ENCODE measurements around the gene ISG20L2. TPM values are rescaled to one million over a fixed set of nuclear protein-coding genes. Genes with fewer than 3 reads are reported as not detected.

The ISG20L2 gene
- total RNA-seq, 1 experiment from 2014 or later, result 30.8 TPM

- no peak for DNase-seq (ENCODE audit: low spot score)
Observed at GRCh38 chr1:156754219-156754618, 25.7 kb upstream of the ISG20L2 start.

DNA sequence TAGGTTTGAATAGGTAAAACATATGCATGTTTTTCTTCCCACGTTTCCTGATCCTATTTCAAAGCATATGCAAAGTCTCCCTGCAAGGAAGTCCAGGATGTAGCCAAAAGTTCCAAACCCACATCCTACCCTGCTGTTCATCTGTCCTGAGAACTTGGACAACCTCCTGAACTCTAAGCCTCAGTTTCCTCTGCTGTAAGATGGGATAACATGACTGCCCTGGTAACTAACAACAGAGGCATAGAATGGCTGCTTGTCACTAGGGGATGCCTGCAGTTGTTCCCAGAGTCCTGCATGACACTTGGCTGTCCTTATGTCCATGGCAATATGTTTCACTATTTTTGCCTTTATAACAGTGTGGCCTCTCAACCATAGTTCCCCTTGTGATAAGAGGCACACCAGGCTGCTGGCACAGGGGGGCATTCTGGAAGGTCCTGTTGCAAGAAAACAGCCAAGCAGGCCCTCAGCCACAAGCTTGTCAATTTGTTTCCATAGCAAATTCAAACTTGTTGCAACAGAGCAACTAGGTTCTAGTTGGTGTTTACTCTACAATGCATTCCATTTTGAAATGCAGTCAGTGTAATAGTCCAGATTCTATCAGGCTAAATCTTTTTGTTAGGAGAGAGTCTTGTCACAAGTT, 24.4 kb upstream of the ISG20L2 start:
- no peak for DNase-seq (ENCODE audit: low spot score)

- peak; percentile 96 for DNase-seq (ENCODE audit: low spot score)
Observed at GRCh38 chr1:156751757-156752481, 23.4 kb upstream of the ISG20L2 start.

- no peak for DNase-seq (ENCODE audit: low spot score)
Observed at GRCh38 chr1:156751451-156751756, 22.8 kb upstream of the ISG20L2 start, which contains the start of gene HDGF. TSS of gene HDGF (minus strand) at chr1:156751675. CDS start at chr1:156751429, 246 bp downstream.

DNA sequence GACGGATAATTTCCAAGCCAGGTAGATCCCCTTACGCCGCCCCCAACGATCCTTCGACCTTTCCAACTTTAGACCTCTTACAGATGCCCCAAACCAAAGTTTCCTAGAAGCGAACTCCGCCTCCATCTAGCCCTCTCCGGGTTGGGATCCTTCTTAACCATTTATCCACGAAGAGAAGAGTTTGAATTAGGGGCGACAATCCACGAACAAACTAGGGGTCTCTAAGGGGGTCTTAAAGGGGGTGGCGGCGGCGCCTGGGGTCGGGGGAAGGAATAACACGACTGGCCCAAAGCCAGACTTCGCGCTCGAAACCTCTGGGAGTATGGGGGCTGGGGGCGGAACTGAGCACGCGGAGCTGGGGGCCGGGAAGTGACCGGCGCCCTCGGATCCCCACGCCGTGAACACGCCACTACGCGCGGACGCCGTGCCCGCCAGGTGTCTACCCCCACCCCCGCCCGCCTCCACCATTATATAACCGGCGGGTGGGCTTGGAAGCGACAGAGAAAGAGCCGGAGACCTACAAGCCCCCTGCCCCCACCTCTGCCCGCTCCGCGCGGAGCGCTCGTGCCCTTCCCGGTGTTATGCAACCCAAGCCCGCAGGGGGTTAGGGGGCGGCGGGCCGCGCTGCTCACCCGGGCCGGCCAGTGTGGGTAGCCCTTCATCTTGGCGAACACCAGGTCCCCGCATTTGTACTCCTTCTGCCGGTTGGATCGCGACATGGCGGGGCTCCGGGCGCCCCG, 22.3 kb upstream of the ISG20L2 start:
- DNase-seq (ENCODE audit: low spot score), result no peak

- DNase-seq (ENCODE audit: low spot score), result peak; percentile 67
Observed at GRCh38 chr1:156750191-156750672, 21.7 kb upstream of the ISG20L2 start.

DNA sequence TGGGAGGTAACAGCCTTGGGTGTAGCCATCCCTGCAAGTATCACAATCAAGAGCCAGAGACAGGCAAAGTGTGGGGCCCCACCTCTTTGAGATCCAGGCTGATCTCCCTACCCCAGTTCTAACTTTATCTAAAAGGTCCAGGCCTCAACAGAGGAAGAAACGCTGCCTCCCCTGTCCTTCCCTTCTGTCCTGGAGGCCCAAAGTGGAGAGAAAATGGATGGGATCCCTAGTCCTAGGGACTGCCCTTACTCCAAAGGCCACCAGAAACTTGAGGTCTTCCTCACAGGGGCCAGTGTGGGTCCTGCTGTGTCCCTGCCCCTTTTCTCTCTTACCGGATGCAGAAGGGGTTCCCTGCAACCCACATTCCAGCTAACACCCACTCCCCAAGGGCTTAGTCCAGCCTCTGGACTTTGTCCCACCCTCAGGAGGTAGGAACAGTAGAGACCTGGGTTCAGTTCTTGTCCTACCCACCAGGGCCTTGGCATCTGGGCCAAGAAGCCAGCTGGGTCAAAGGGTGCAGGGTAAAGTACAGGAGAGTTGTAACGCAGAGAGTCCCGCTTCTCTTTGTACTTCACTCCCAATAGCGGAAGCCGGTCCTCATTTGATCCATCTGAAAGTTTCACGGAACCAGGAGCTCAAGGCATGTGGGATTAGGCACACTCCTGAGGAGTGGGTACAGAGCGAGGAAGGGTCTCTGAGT, 21.0 kb upstream of the ISG20L2 start:
- DNase-seq (ENCODE audit: low spot score), result peak; percentile 61

- peak; percentile 74 for DNase-seq (ENCODE audit: low spot score)
Observed at GRCh38 chr1:156748670-156749418, 20.3 kb upstream of the ISG20L2 start.

- DNase-seq (ENCODE audit: low spot score), result peak; percentile 41
Observed at GRCh38 chr1:156747742-156748669, 19.4 kb upstream of the ISG20L2 start.

- DNase-seq (ENCODE audit: low spot score), result peak; percentile 90
Observed at GRCh38 chr1:156746728-156747631, 18.4 kb upstream of the ISG20L2 start.

DNA sequence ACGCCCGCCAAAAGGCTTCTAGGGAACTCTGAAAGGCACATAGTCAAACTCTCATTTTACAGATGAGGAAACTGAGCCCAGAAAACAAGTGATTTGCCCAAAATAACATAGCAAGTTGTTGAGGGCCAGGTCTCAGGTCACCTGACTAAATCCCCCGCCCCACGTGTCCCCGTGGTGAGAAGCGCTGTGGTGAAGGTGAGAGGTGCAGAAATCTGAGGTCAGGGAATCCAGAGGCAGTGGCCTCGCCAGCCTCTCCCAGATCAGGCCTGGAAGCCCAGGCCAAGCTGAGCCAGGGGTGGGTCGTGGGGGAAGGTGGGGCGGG, 17.8 kb upstream of the ISG20L2 start:
- no peak for DNase-seq (ENCODE audit: low spot score)

DNA sequence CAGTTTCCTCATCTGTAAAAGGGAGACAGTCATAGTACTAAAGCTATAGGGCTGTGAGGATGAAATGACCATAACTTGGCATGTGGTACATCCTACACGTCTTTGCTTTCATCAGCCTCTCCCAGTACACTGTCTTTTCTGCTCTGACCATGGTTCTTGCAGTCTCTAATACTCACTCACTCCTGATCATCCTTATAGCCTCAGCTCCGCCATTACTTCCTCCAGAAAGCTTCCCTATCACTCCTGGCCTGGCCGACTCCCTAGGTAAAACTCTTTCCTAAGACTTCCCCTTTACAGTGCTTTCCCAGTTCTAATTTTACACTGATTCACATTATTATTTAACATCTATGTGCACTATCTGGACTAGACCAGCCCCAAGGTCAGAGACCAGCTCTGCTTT, 17.3 kb upstream of the ISG20L2 start:
- no peak for DNase-seq (ENCODE audit: low spot score)

DNA sequence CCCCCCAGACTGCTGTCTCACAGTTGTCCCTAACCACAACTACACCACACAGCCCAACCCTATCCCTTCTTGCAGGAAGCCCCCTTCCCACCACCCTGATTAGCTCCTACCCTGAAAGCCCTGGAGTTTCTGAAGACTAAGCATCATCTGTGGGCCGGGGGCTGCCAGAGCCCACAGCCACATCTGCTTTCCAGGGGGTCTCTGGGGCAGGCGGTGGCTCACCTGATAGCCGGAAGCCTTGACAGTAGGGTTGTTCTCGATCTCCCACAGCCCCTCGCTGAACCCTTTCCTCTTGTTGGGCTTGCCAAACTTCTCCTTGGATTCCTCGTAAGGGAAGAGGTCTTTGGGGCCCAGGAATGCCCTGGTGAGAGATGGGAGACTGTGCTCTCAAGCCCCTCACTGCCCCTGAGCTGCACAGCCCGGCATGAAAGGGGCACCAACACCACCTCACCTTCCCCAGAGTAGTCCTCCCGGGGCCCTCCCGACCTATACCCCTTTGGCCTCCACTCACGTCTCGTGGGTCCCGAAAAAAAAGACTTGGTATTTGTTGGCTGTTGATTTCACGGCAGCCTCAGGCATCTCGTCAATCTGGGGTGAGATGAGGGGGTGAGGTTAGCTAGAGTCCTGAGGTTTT, 16.3 kb upstream of the ISG20L2 start:
- no peak for DNase-seq (ENCODE audit: low spot score)

DNA sequence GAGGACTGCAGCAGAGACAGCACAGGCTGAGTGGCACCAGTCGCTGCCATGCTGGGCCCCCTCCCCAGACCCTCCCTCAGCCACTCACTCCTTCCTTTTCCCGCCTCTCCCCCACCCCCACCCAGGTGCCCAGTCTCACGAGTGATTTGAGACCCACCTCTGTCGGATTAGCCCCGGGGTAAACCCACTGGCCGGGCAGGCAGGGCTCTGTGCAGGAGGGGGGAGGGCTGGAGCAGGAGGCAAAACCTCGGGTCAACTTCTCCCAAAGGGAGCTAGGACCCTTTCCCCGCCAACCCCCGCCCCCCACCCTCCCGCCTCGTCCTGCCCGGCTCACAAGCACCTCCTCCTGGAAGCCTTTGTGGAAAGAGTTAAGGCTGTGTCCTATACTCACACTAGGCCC, 15.8 kb upstream of the ISG20L2 start:
- no peak for DNase-seq (ENCODE audit: low spot score)

- DNase-seq (ENCODE audit: low spot score), result no peak
Observed at GRCh38 chr1:156743367-156744302, 15.1 kb upstream of the ISG20L2 start.

DNA sequence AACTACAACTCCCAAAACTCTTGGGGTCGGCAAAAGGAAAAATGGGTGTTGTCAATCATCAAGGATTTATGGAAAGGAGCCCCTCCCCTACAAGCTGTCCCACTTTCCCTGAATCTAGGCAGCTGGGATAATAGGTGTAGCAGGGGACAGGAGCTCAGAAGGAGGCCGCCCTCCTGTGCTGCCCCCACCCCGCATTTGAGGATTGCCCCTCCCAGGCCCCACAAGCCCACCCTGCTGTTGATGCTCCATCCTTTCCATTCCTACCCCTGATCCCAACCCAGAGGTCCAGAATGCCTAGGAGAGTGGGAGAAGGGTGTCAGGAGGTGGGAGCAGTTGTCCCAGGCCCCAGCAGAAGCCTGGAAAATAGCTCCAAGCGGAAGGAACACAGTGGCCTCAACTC, 14.2 kb upstream of the ISG20L2 start:
- no peak for DNase-seq (ENCODE audit: low spot score)

DNA sequence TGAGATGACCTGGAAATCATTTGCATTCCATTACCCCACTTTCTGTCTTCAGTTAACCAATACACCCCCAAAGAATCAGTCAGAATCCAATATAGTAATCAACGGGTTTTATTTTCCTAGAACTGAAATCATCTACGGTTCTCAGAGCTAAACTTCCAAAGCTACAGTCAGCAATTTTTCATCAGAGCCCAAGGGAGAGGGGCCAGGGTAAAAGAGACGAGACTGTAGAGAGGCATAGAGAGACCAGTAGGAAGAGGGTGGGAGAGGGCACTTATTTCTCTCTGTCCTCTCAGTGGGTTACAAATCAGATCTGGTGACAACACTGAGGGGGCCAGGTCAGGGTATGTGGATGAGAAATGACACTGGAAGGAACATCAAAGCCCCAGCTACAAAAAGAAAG, 13.5 kb upstream of the ISG20L2 start:
- no peak for DNase-seq (ENCODE audit: low spot score)
